Epithelial cell of prostate (primary cell): ENCODE results near the gene OTUD4.
"Not testable (repeated sequence)": the region's sequence is repeated elsewhere in the genome, so short reads cannot be mapped to it uniquely, and the experiment has no call there.

Experiments used
- DNase-seq: peaks from one replicate; pipeline ENCODE4 v3.0.0-alpha.2; 2011; ENCODE audit warnings: low read depth, low spot score
- H3K27ac ChIP-seq: fragments of 450-650 bp; 2 replicates; pipeline ENCODE4 v1.5.1; 2017; ENCODE audit warnings: mild to moderate bottlenecking

OTUD4 gene, protein sequence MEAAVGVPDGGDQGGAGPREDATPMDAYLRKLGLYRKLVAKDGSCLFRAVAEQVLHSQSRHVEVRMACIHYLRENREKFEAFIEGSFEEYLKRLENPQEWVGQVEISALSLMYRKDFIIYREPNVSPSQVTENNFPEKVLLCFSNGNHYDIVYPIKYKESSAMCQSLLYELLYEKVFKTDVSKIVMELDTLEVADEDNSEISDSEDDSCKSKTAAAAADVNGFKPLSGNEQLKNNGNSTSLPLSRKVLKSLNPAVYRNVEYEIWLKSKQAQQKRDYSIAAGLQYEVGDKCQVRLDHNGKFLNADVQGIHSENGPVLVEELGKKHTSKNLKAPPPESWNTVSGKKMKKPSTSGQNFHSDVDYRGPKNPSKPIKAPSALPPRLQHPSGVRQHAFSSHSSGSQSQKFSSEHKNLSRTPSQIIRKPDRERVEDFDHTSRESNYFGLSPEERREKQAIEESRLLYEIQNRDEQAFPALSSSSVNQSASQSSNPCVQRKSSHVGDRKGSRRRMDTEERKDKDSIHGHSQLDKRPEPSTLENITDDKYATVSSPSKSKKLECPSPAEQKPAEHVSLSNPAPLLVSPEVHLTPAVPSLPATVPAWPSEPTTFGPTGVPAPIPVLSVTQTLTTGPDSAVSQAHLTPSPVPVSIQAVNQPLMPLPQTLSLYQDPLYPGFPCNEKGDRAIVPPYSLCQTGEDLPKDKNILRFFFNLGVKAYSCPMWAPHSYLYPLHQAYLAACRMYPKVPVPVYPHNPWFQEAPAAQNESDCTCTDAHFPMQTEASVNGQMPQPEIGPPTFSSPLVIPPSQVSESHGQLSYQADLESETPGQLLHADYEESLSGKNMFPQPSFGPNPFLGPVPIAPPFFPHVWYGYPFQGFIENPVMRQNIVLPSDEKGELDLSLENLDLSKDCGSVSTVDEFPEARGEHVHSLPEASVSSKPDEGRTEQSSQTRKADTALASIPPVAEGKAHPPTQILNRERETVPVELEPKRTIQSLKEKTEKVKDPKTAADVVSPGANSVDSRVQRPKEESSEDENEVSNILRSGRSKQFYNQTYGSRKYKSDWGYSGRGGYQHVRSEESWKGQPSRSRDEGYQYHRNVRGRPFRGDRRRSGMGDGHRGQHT

GRCh38 chr4:145180298-145181090 lies at the start of gene OTUD4:
TSS of gene OTUD4 (minus strand) at chr4:145180589. CDS start at chr4:145179973, 616 bp downstream.
- peak; percentile 90 for DNase-seq
- H3K27ac ChIP-seq, result peak within 1 kb of the TSS; percentile 87

- H3K27ac ChIP-seq, DNase-seq: not testable (repeated sequence)
These were observed 42.8 kb upstream of the OTUD4 start for GRCh38 chr4:145223228-145223627.

DNA sequence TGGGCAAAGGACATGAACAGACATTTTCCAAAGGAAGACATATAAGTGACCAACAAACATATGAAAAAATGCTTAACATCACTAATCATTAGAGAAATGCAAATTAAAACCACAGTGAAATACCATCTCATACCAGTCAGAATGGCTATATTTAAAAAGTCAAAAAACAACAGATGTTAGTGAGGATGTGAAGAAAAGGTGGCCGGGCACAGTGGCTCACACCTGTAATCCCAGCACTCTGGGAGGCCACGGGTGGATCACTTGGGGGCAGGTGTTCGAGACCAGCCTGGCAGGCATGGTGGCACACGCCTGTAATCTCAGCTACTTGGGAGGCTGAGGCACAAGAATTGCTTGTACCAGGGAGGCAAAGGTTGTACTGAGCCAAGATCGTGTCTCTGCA lies 41.1 kb upstream of the OTUD4 start:
- not testable (repeated sequence) for H3K27ac ChIP-seq, DNase-seq

DNA sequence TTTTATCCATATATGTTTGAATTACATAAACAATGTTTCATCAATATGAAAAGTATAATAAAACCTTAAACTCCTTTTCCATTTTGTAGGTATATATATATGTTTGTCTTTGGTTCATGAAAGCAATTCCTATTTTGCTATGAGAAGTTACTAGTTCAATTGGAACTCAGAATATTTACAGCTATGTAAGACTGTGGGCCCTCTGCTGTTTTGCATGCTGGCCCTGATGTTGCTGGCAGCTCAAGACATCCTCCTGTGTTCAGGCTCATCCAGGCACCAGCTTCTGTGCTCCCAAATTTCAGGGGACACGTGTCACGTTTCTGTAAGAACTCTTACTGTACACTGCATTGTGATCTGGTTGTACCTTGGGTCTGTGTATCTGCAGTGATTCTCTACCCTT lies 38.7 kb upstream of the OTUD4 start:
- DNase-seq, result no peak
- H3K27ac ChIP-seq, result no peak overlapping the region

- H3K27ac ChIP-seq, result no peak overlapping the region
- no peak for DNase-seq
These were observed 37.9 kb upstream of the OTUD4 start for GRCh38 chr4:145218251-145218650.

DNA sequence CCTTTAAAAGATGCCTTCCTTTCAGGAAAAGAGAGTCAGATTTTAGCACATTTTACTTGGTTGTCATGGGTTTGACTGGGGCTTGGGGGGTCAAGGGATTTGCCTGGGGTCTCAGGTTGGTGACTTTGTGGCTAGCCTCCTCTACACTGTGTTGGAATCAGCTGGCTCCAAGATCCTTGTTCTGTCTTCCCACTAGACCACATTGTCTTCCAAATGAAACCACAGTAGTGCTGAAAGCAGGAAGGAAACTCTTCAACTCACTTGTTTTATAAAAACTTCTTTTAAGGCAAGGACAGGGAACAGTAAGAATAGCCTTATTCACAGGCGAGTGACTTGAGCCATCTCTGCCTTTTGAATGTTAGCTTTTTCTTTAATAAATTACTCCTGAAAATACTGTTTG lies 37.0 kb upstream of the OTUD4 start:
- H3K27ac ChIP-seq, result no peak overlapping the region
- no peak for DNase-seq

DNA sequence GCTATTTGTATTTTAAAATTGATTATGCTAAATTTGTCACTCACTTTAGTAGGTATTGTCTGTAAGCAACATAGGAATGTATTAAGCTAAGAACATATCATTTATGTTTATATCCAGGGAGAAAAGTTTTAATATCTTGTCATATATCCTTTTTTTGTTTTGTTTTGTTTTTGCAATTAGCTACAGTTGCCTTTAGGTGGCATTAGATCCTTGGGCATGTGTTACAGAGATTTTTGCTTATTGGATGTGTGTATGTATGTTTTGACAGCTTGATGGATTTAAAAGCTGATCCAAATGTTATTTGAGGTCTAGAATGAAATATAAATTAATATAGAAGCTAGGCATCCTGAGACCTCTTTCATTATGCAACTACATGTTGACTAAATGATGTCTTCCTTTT lies 36.1 kb upstream of the OTUD4 start:
- no peak overlapping the region for H3K27ac ChIP-seq
- DNase-seq, result no peak

- no peak overlapping the region for H3K27ac ChIP-seq
- DNase-seq, result no peak
These were observed 32.9 kb upstream of the OTUD4 start for GRCh38 chr4:145213245-145213644.

- no peak overlapping the region for H3K27ac ChIP-seq
- DNase-seq, result no peak
These were observed 27.5 kb upstream of the OTUD4 start for GRCh38 chr4:145207934-145208333.

DNA sequence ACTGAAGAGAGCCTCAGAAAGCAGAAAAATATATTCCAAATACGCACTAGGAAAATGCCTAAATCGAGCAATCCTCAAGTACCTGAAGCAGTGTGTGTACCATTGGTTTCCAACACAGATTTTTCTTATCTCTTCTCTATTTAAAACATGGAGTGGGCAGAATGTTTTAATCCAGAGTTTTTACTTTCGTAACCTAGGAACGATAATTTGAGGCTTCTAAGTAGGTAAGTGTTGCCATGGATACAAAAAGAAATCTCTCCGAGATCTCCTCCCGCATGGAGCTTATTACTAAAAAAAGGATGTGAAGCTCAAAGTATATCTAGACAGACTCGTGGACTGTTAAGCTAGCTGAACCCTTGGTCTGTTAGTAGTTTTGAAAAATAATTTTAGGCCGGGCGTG lies 23.0 kb upstream of the OTUD4 start:
- no peak overlapping the region for H3K27ac ChIP-seq
- DNase-seq, result no peak

DNA sequence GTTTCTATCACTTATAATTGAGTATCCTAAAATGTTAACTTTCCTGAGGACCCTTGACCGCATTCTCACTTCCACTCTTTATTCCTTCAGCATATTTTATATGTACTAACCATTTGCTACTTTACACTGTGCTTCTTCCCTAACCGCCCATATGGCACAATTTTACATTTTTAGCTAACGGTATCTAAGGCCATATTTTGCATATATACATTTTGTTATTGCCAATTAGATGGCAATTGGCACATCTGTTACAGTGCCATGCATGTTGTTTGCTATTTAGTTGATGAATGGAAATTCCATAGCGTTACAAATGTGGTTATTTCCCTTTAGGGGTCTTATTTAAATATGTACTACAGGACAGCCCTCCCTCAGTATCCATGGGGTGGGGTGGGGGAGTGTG lies 20.0 kb upstream of the OTUD4 start:
- DNase-seq, result no peak
- no peak overlapping the region for H3K27ac ChIP-seq

GRCh38 chr4:145199051-145199716 lies 18.8 kb upstream of the OTUD4 start:
- DNase-seq, result no peak

DNA sequence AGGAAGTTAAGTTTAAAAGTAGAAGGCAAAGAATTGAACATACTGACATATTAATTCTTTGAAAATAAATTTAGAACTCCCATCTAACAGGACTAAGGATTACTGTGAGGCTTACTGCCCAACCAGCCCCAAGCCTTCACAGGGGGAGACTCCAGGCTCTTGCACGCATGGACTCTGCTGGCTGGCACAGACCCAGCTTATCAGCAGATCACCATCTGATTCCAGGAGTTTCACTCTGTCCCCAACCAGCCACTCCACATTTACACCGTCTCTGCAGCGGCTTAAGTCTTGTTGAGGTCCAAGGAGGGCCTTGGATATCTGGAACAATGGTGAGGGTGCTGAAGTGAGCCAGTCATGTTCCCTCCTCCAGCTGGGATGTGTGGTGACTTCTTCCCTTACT lies 16.4 kb upstream of the OTUD4 start:
- DNase-seq, result no peak
- no peak overlapping the region for H3K27ac ChIP-seq

More at GRCh38 chr4:145199051-145199716, 18.8 kb upstream of the OTUD4 start:
- H3K27ac ChIP-seq, result no peak overlapping the region

- H3K27ac ChIP-seq, result peak overlapping the region; percentile 78
- no peak for DNase-seq
These were observed 15.0 kb upstream of the OTUD4 start for GRCh38 chr4:145195167-145195952.

- DNase-seq, result no peak
- H3K27ac ChIP-seq, result no peak overlapping the region
These were observed 9.6 kb upstream of the OTUD4 start for GRCh38 chr4:145189981-145190380.

DNA sequence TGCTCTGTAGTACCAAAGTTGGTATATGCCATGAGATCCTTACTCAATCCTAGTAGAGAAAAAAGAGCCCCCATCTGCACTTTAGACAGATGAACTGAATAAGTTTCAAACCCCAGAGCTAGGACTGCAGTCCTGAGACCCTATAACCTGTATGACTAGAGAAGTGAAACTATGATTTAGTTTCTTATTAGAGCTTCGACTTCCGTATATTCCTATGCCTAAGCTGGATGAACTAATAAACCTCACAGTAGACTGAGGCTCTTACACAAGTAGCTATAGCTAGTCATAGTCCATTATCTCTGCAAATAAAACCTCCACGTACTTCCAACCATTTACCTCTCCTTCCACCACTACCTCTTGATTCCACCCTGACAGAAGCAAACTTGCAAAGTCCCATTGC lies 6.3 kb upstream of the OTUD4 start:
- DNase-seq, result no peak
- H3K27ac ChIP-seq, result no peak overlapping the region

DNA sequence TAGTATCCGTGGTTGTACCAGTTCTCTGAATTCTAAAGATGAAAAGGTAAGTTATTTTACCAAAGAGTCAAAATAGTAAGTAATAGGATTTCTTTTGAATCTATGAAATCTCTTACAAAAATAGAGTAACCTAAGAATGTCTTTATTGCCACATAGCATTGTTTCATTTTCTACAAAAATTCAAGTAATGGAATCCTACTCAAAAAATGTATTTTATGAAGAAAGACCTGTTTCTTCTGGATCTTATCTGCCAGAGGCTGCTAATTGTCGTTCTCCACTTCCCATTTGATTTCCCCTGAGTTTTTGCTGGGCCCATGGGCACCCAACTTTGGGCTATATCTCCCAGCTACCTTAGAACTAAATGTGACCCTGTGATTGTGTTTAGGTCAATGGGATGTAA lies 3.2 kb upstream of the OTUD4 start:
- no peak overlapping the region for H3K27ac ChIP-seq
- no peak for DNase-seq

DNA sequence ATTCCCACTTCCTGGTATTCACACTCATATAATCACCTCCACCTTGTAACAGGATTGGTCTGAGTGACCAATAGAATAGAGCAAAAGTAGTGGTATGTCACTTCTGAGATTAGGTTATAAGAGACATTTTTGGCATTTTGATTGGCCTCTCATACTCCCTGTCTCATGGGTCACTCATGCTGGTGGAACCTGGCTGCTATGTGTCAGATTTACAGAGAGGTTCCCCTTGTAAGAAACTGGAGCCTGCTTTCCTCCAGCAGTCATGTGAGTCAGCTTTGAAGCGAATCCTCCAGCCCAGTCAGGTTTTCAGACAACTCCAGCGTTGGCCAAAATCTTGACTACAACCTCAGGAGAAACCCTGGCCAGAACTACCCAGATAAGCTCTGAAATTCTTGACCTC lies 2.6 kb upstream of the OTUD4 start:
- H3K27ac ChIP-seq, result no peak overlapping the region
- DNase-seq, result no peak

GRCh38 chr4:145182222-145182621 lies 1.8 kb upstream of the OTUD4 start:
- no peak overlapping the region for H3K27ac ChIP-seq
- DNase-seq, result no peak
